HepG2 (cell line): ENCODE measurements around the gene INO80C. TPM values are rescaled to one million over a fixed set of nuclear protein-coding genes. Genes with fewer than 3 reads are reported as not detected.

ENCODE experiments used
- ATAC-seq: fragments of 200-7000 bp; cut with Tn5 transposase; 3 replicates; pipeline ENCODE4 v1.9.1; 2020; ENCODE audit warnings: mild to moderate bottlenecking, moderate library complexity
- BruUV-seq: library from RNA; stranded (reverse); fragments of 400-500 nt; replicated peaks from 2 replicates; lab custom pipeline; 2021; lab: Mats Ljungman, UMichigan
- CTCF ChIA-PET: fragments of 300-600 bp; formaldehyde crosslinking; extraction: SDS; loops from one replicate; lab custom pipeline; 2021; ENCODE audit warnings: low total read pairs, inconsistent platforms, low intra/inter-chr PET ratio; lab: Yijun Ruan, JAX
- POLR2A ChIA-PET: fragments of 350-600 bp; sonication (Branson Sonifier 250); formaldehyde crosslinking; loops from one replicate; lab custom pipeline; 2020; ENCODE audit warnings: antibody characterized with exemption, inconsistent platforms; lab: Yijun Ruan, JAX
- DNase-seq: peaks from one replicate; pipeline ENCODE4 v3.0.0-alpha.2; 2015; ENCODE audit warnings: low spot score
- FAIRE-seq: peaks from 3 replicates; lab custom pipeline; 2011; peaks lifted over from hg19 to GRCh38; lab: Jason Lieb, UNC
- H2AFZ ChIP-seq: one replicate; pipeline ENCODE4 v1.6.1; 2011; ENCODE audit warnings: low read length, inconsistent platforms
- H3K27ac ChIP-seq: fragments of 300-600 bp; 3 replicates; pipeline ENCODE4 v1.8.0; 2011; ENCODE audit warnings: mixed run types, mild to moderate bottlenecking, mixed read lengths, low read length, inconsistent platforms; ENCODE audit not compliant: insufficient read depth; ENCODE audit errors: extremely low read length
- H3K27me3 ChIP-seq, 2 experiments: fragments of 200-600 bp in 1 of 2; 2 replicates in 1 of 2; 3 replicates in 1 of 2; pipeline versions ENCODE4 v1.6.0 to v1.8.0; 2011; ENCODE audit warnings: low read length in 2 of 2, mild to moderate bottlenecking in 2 of 2, moderate library complexity in 2 of 2, inconsistent platforms in 1 of 2; ENCODE audit not compliant: insufficient read depth in 2 of 2, control insufficient read depth in 1 of 2
- H3K36me3 ChIP-seq, 2 experiments: fragments of 200-600 bp in 1 of 2; replicated peaks in 1 of 2; 2 replicates in 1 of 2; 3 replicates in 1 of 2; pipeline versions ENCODE4 v1.5.1 to v1.8.0; 2011; ENCODE audit warnings: low read length in 2 of 2, inconsistent platforms in 1 of 2; ENCODE audit not compliant: insufficient read depth in 2 of 2, control insufficient read depth in 1 of 2
- H3K4me1 ChIP-seq: 2 replicates; pipeline ENCODE4 v1.5.1; 2012; ENCODE audit warnings: low read length, inconsistent platforms; ENCODE audit not compliant: insufficient read depth
- H3K4me2 ChIP-seq: 2 replicates; pipeline ENCODE4 v1.6.0; 2011; ENCODE audit warnings: low read depth, low read length, inconsistent platforms
- H3K4me3 ChIP-seq, 3 experiments: fragments of 200-600 bp in 1 of 3; sonication (generic), shearing (Covaris generic) in 1 of 3; replicated peaks in 1 of 3; 2 replicates each; pipeline ENCODE4 v1.5.1; 2011 to 2016; ENCODE audit warnings: low read length in 3 of 3, inconsistent platforms in 2 of 3, low read depth in 2 of 3, mild to moderate bottlenecking in 2 of 3, control low read depth in 1 of 3, mixed read lengths in 1 of 3; ENCODE audit not compliant: insufficient read depth in 1 of 3
- H3K79me2 ChIP-seq: one replicate; pipeline ENCODE4 v1.6.1; 2011; ENCODE audit warnings: low read length, inconsistent platforms; ENCODE audit not compliant: insufficient read depth
- H3K9ac ChIP-seq: 2 replicates; pipeline ENCODE4 v1.6.0; 2011; ENCODE audit warnings: mild to moderate bottlenecking, low read depth, low read length, inconsistent platforms; ENCODE audit not compliant: insufficient read depth
- H3K9me3 ChIP-seq: 2 replicates; pipeline ENCODE4 v1.5.1; 2012; ENCODE audit warnings: mild to moderate bottlenecking, low read length
- H4K20me1 ChIP-seq: 2 replicates; pipeline ENCODE4 v1.6.0; 2011; ENCODE audit warnings: inconsistent platforms, mild to moderate bottlenecking, low read length, moderate library complexity; ENCODE audit not compliant: insufficient read depth
- DPF2 ChIP-seq: sonication (generic); formaldehyde crosslinking; IDR thresholded peaks from 2 replicates; pipeline ENCODE4 v1.4.0; 2020; ENCODE audit warnings: mild to moderate bottlenecking, low read depth, missing genetic modification reagents, borderline replicate concordance
- GLI4 ChIP-seq: sonication (generic); formaldehyde crosslinking; IDR thresholded peaks from 2 replicates; pipeline ENCODE4 v1.5.1; 2020; ENCODE audit warnings: missing genetic modification reagents, mild to moderate bottlenecking, moderate library complexity, borderline replicate concordance
- KAT8 ChIP-seq: IDR thresholded peaks from 2 replicates; pipeline ENCODE4 v1.6.1; 2016; ENCODE audit warnings: missing genetic modification reagents, missing compliant biosample characterization
- THRA ChIP-seq: sonication (generic); formaldehyde crosslinking; IDR thresholded peaks from 2 replicates; pipeline ENCODE4 v1.4.0; 2020; ENCODE audit warnings: missing genetic modification reagents, borderline replicate concordance
- ZHX1 ChIP-seq: sonication (generic); formaldehyde crosslinking; IDR thresholded peaks from 2 replicates; pipeline ENCODE4 v1.8.1; 2022; ENCODE audit warnings: low read depth, mild to moderate bottlenecking, missing genetic modification reagents
- ZKSCAN8 ChIP-seq: IDR thresholded peaks from 2 replicates; pipeline ENCODE4 v1.6.1; 2016; ENCODE audit warnings: borderline replicate concordance, missing genetic modification reagents, missing compliant biosample characterization
- ZNF24 ChIP-seq: fragments of 450-650 bp; IDR thresholded peaks from 2 replicates; pipeline ENCODE4 v1.6.1; 2017; ENCODE audit warnings: antibody characterized with exemption, mild to moderate bottlenecking
- WGBS: methylation state at CpG from one replicate; pipeline ENCODE4 v1.1.6; 2017; ENCODE audit warnings: low lambda C conversion rate; 5-methylcytosine and 5-hydroxymethylcytosine counted together
- in situ Hi-C: cut with HindIII; loops from 2 replicates; pipeline ENCODE4 v1.10.0; 2017; ENCODE audit warnings: low pct_unique_long_range_greater_than_20kb; ENCODE audit not compliant: extremely low pct_ligation_motif_present
- intact Hi-C: fragments of 100-400 bp; cut with micrococcal nuclease; formaldehyde crosslinking; loops from one replicate; pipeline ENCODE4 v1.10.0; 2022; ENCODE audit not compliant: unreplicated experiment
- polyA plus RNA-seq, 8 experiments: library from polyadenylated mRNA; depleted of rRNA in 3 of 8; stranded (reverse) in 7 of 8; unstranded in 1 of 8; fragments of >200 nt; fragmentation: Illumina TruSeq in 4 of 8; extraction: Trizol in 4 of 8; gene quantifications; 2 replicates each; pipeline versions ENCODE4 v1.2.1 to v1.2.3, GENCODE V29; 2011 to 2016; ENCODE audit warnings: low read depth in 4 of 8, missing spikeins in 1 of 8, mixed read lengths in 1 of 8; ENCODE audit not compliant: insufficient read depth in 1 of 8
- total RNA-seq, 5 experiments: library from RNA; depleted of rRNA; stranded (reverse); fragments of >200 nt; fragmentation: Illumina TruSeq; extraction: Trizol; gene quantifications; 2 replicates each; pipeline ENCODE4 v1.2.3, GENCODE V29; 2016; ENCODE audit warnings: low read depth in 1 of 5
- TF ChIP-seq, protein P1 (sequence below): sonication (generic); formaldehyde crosslinking; IDR thresholded peaks from 2 replicates; pipeline ENCODE4 v1.9.0; 2021; ENCODE audit warnings: missing genetic modification reagents, mild to moderate bottlenecking, borderline replicate concordance

Gene INO80C
- total and polyA plus RNA-seq, 2 of the 13 experiments (the other 11 are each of a cell fraction or from before 2014, with no cell fraction given), result 8.2 to 15.4 TPM

- 10% methylated on average over 4 of the region's 4 CpGs for WGBS
- Histone ChIP-seq H3K79me2 (no peaks in the 10 kb centered on the region), H3K4me2 (no peak overlapping the region), H3K36me3 (no peaks in the 10 kb centered on the region), H3K4me3 (no peak overlapping the region), H3K27me3 (peaks cover 0 to 6% of the 10 kb centered on the region in 2 experiments; a peak in 1 of 5 replicates), H3K9me3 (no peaks in the 10 kb centered on the region), H3K4me1 (peaks cover 32% of the 10 kb centered on the region), H3K9ac (no peak overlapping the region), H2AFZ (no peak overlapping the region), H4K20me1 (no peaks in the 10 kb centered on the region), H3K27ac (no peak overlapping the region)
- no TSS peak for BruUV-seq
- ATAC-seq, result no peak
- CTCF ChIA-PET, result interaction anchor here (2.8 kb wide), 1 partner anchor 102 kb away, joined by 26 read pairs; no protein-coding TSS in a partner anchor
- DNase-seq, result no peak
- intact Hi-C loops, result no loop called here
- TF ChIP-seq KAT8 (CRISPR knock-in tag), result no peak
- TF ChIP-seq ZHX1 (CRISPR knock-in tag), result no peak
- TF ChIP-seq ZKSCAN8 (CRISPR knock-in tag), result no peak
- TF ChIP-seq GLI4 (CRISPR knock-in tag), result no peak
- TF ChIP-seq DPF2 (CRISPR knock-in tag), result no peak
- no peak for TF ChIP-seq ZNF24
- TF ChIP-seq, protein P1, sequence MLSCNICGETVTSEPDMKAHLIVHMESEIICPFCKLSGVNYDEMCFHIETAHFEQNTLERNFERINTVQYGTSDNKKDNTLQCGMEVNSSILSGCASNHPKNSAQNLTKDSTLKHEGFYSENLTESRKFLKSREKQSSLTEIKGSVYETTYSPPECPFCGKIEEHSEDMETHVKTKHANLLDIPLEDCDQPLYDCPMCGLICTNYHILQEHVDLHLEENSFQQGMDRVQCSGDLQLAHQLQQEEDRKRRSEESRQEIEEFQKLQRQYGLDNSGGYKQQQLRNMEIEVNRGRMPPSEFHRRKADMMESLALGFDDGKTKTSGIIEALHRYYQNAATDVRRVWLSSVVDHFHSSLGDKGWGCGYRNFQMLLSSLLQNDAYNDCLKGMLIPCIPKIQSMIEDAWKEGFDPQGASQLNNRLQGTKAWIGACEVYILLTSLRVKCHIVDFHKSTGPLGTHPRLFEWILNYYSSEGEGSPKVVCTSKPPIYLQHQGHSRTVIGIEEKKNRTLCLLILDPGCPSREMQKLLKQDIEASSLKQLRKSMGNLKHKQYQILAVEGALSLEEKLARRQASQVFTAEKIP (CRISPR knock-in tag), result no peak
- no peak for TF ChIP-seq THRA (CRISPR knock-in tag)
- POLR2A ChIA-PET, result no interaction called here
- in situ Hi-C loops, result no loop called here
- no peak for FAIRE-seq
Measured at GRCh38 chr18:35510076-35510651, 12.4 kb upstream of the INO80C start.
